ENCODE measurements around the gene TRMT112.

- TF ChIP-seq CTCF (IDR thresholded peaks at IDR 0.05) (no peak), TCF7L2 (IDR thresholded peaks at IDR 0.05; ENCODE audit: low read depth, low read length) (no peak), POLR2AphosphoS5 (IDR thresholded peaks at IDR 0.05; ENCODE audit: low read depth, low read length) (no peak), SIN3A (IDR thresholded peaks at IDR 0.05; ENCODE audit: borderline replicate concordance, insufficient read depth, low read depth, low read length) (no peak)
These were observed 41.5 kb downstream of the TRMT112 start for GRCh38 chr11:64275841-64276240.
